ENCODE results near the gene TNNC2.
"Not testable (repeated sequence)": the region's sequence is repeated elsewhere in the genome, so short reads cannot be mapped to it uniquely, and the experiment has no call there.

The TNNC2 gene

DNA sequence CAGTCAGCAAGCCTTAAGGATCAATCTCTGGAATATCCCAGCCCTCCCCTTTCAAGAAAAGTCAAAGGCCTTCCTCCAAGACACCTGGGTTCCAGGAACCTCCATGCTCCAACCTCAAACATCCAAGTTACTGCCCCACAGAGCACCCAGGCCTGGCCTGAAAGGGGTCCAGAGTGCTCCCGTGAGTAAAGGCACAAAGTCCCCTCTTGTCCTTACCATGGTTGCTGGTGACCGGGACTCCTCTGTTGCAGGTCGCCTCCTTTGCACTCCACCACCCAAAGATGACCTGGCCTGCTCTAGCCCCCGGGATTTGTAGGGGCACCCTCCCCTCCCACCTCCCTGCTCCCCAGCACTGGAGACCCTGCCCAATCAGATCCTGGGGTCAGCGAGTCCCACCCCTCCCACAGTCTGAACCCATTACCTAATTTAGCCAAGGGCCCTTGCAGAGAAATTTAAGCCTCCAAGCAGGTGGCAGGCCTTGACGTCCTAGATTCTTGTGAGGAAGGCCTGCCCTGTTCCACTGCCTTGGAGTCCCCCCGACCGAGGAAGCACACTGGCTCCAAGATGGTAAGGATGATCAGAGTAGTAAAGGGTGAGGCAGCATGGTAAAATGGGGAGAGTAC, at the start of gene TNNC2:
Gene TNNC2 (minus strand): TSS at position 283 of the 623 bp plus-strand sequence. CDS start 64 bp downstream, at position 219.
- no peak for DNase-seq (ENCODE audit: low spot score)

- no peak for DNase-seq (ENCODE audit: low spot score)
These were observed 47.5 kb upstream of the TNNC2 start for GRCh38 chr20:45874576-45874975.

DNA sequence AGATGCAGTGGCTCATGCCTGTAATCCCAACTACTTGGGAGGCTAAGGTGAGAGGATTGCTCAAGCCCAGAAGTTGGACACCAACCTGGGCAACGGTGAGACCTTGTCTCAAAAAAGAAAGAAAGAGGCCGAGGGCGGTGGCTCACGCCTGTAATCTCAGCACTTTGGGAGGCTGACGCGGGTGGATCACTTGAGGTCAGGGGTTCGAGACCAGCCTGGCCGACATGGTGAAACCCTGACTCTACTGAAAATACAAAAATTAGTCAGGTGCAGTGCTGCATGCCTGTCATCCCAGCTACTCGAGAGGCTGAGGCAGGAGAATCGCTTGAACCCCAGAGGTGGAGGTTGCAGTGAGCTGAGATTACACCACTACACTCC, 47.0 kb upstream of the TNNC2 start:
- DNase-seq (ENCODE audit: low spot score) = not testable (repeated sequence)

GRCh38 chr20:45873409-45874103, 46.4 kb upstream of the TNNC2 start:
- DNase-seq (ENCODE audit: low spot score) = no peak

GRCh38 chr20:45872626-45873025, 45.5 kb upstream of the TNNC2 start:
- DNase-seq (ENCODE audit: low spot score) = no peak

DNA sequence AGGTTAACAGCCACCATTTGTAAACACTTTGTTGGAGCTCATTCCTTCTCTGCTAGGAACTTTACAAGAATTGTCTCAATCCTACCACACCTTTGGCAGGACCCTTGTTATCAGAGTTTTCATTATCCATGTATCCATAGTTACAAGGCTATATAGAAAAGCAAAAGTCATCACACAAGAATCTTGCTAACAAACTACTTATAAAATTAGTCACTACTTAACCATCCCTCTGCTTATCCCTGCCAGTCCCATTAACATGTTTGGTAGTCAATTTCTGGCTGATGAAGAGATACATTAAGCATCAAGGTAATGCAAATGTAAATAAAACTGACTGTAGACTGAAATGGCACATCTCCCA, 40.7 kb upstream of the TNNC2 start:
- peak; percentile 56 for DNase-seq (ENCODE audit: low spot score)

- no peak for DNase-seq (ENCODE audit: low spot score)
These were observed 40.2 kb upstream of the TNNC2 start for GRCh38 chr20:45867136-45867818.

DNA sequence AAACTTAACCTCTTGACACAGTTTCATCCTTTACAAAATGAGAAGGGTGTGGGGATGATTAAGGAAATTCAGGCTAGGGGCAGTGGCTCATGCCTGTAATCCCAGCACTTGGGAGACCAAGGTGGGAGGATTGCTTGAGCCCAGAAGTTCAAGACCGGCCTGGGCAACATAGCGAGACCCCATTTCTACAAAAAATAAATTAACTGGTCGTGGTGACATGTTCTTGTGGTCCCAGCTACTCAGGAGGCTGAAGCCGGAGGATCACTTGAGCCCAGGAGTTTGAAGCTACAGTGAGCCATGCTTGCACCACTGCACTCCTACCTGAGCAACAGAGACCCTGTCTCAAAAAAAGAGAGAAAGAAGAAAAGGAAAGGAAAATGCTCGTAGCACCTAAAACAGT, 39.3 kb upstream of the TNNC2 start:
- no peak for DNase-seq (ENCODE audit: low spot score)

DNA sequence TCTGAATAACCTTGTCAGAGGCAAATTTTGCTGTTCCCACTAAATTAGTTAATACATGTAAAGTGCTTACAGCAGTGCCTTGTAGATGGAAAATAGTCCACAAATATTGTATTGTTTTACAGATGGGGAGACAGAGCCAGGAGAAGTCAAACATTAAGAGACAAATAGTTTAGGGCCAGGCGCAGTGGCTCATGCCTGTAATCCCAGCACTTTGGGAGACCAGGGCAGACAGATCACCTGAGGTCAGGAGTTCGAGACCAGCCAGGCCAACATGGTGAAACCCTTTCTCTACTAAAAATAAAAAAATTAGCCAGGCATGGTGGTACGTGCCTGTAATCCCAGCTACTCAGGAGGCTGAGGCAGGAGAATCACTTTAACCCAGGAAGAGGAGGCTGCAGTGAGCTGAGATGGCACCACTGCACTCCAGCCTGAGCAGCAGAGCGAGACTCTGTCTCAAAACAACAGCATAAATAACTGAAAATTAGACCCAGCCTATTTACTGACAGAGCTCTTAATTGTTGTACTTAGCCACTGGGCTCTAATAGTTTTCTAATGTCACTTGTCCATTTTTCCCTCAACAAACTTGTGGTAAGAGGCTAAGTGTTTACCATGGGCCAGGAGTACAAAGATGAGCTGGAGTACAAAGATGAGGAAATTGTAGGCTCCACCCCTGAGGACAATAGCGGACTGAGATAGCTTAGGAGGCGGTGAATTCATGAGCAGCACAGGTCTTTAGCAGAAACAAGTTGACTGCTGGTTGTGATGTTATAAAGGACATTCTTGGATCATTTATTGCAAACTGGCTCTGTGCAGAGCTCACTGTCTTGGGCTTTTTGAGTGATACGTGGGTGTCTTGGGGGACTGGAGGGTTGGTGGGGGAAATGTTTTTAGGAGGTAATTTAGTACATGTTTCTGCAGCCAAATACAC, 36.7 kb upstream of the TNNC2 start:
- no peak for DNase-seq (ENCODE audit: low spot score)

DNA sequence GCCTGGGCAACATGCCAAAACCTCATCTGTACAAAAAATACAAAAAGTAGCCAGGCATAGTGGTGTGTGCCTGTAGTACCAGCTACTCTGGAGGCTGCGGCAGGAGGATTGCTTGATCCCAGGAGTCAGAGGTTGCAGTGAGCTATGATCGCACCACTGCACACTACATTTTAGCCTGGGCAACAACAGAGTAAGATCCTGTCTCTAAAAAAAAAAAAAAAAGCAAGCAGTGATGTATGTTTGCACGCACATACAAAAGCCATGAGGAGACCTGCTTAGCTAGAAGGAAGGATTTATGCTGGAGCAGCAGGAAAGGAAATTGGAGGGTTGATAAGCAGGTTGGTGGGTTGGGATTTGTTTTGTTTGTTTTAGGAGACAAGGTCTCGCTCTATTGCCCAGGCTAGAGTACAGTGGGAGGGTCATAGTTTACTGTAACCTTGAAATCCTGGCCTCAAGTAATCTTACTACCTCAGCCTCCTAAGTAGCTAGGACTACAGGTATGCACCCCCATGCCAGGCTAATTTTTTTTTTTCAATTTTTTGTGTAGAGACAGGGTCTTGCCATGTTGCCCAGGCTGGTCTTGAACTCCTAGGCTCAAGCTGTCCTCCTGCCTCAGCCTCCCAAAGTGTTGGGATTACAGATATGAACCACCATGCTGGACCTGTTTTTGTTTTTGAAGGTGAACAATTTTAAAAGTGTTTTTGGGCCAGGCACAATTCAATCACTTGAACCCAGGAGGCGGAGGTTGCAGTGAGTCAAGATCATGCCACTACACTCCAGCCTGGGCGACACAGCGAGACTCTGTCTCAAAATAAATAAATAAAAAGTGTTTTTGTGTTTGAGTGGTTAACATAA, 34.3 kb upstream of the TNNC2 start:
- no peak for DNase-seq (ENCODE audit: low spot score)

- DNase-seq (ENCODE audit: low spot score) = peak; percentile 45
These were observed 33.6 kb upstream of the TNNC2 start for GRCh38 chr20:45860560-45861220.

- no peak for DNase-seq (ENCODE audit: low spot score)
These were observed 32.8 kb upstream of the TNNC2 start for GRCh38 chr20:45859916-45860315.

DNA sequence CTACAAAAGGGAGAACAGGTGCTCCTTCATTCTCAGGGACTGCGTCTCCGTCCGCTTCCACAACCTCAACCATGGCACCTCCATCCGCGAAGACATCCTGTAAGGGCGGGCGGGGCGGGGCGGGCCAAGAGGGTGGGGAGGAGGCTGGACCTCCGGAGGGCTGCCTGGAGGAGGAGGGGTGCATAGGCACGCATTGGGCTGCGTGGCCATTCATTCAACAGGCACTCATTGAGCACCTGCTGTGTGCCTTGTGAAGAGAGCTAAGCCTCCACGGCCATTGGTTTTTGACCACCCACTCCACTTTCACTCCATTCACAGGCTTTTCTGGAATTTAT, 30.7 kb upstream of the TNNC2 start:
- no peak for DNase-seq (ENCODE audit: low spot score)

DNA sequence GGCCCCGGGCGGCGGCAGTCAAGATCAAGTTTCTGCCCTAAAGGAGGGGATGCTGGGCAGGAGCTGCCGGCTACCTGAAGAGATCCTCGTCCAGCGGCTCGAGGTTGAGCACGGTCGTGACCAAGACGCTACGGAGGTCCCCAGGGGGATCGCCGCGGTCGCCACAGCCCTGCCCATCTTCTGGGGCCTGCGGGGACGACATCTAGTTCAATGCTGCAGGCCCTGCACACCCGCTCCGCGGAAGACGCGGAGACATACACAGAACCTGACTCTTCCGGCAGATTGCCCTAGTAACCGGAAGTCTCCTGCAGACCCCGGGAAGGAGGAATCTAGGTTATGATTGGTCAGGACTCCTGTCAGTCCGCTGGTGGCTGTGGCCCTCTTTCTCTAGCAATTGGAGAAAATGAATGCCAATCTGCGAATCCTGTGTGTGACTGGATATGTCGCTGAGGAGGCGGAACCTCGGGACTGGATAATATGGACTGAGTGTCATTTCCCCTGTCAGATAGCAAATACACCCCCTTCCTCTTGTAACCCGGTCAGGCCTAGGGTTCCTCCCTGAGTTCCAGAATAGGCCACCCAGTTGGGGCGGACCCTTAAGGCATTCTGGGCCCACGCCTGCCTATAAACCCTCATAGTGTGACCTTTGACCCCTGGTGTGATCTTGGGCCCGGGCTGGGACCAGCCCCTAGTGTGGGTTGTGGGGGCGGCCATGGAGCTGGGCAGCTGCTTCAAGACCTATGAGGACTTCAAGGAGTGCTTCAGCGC, 30.2 kb upstream of the TNNC2 start, which contains the start of the genes ACOT8 and ZSWIM3:
Gene ACOT8 (minus strand): TSS at position 279 of the 768 bp plus-strand sequence. CDS start 77 bp downstream, at position 202.
Gene ZSWIM3 (plus strand): TSS at position 501 of the 768 bp plus-strand sequence. CDS start 212 bp downstream, at position 713.
- peak; percentile 100 for DNase-seq (ENCODE audit: low spot score)

DNA sequence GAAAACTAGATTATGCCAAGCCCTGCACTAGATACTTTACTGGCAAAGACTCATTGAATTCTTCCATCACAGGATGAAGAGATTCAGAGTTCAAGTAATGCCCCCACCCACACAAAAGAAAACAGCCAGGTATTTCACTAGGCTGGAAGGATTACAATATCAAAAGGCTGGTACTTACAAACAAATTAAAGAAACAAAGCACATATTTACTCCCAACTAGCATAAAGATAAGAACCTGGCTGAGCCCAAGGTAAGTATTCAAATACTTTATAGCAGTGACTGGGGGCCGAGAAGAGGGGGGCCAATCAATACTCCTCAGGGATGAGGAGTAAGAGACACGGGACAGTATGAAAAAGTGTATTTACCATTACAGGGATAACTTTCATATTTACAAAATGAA, 26.4 kb upstream of the TNNC2 start:
- DNase-seq (ENCODE audit: low spot score) = no peak

- DNase-seq (ENCODE audit: low spot score) = no peak
These were observed 25.2 kb upstream of the TNNC2 start for GRCh38 chr20:45852326-45852725.

DNA sequence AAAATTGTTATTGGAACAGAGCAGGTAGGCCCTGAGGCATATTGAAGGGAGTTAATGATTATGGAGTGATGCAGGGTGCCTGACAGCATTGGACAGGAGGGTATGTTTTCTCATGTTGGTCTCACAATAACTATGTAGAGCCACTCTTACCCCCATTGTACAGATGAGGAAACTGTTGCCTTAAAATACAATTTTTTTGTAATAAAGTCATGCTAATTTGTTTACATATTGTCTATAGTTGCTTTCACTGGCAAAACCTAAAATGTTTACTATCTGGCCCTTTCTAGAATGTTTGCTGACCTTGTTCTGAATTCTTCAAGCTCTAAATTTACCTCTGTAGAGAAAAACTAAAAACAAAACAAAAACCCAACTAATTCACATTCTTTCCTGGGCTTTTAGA, 24.4 kb upstream of the TNNC2 start:
- no peak for DNase-seq (ENCODE audit: low spot score)

DNA sequence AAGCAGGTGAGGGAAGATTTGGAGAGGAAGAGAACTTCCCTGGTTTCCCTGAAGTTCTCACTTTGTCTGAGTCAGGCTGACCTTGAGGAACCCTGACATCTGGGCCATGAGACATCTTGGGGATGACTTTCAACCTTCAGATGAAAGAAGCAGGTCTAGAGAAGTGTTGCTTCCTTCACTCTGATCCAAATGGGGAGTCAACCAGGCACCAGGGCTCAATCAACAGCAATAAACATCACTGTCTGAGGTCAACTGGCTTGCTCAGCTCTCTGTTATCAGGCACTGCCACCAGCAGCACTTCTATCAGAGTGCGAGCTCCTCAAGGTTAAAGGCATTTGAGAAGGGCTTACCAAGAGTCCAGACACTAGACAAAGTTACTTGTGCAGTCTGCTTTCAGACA, 23.8 kb upstream of the TNNC2 start:
- no peak for DNase-seq (ENCODE audit: low spot score)

DNA sequence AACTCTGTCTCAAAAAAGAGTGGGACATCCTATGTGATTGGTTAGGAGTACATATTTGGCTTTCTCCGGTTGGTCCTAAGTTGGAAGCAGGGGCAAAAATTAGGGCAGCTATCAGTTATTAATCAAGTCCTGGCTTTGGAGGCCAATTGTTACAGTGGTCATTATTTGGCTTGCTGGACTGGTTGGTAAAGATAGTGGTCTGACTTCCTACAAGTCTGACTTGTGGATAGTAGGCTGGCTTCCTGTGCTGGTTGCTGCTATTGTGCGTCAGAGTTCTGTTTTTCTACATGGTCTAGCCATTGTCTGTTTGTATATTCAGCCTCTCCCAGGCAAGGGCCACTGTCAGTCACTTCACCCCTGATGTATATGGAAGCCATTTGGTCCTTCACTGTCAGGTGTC, 23.1 kb upstream of the TNNC2 start:
- no peak for DNase-seq (ENCODE audit: low spot score)

Data from RKO (cell line).